Measurements from ENCODE around the gene GPLD1. TPM values are rescaled to one million over a fixed set of nuclear protein-coding genes. Genes with fewer than 3 reads are reported as not detected.

The GPLD1 gene
- total and polyA plus RNA-seq, 2 donors (not counting 1 experiment from before 2014, with no cell fraction given) = under 0.01 to 0.07 TPM

DNA sequence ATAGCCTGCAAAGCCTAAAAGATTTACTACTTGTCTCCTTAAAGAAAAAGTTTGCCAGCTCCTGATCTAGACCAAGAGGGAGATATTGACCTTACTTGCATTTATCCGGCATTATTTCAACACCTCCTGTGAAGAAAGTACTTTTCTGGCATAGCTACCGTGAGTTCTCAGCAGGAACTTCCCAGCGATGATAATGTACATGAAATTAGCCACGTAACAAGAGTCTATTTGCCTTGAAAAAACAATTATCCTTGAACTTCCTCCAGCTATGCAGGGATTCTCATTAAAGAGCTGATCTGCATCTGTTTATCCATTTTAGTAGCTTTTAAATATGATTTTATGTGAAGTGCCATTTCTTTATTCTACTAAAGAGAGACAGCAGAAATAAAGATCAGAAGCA is 47.1 kb upstream of the GPLD1 start:
- Histone ChIP-seq H3K27me3 (ENCODE audit: control insufficient read depth, insufficient read depth, low read length) (no peaks in the 10 kb centered on the region), H2AFZ (ENCODE audit: low read length) (no peak overlapping the region), H3K4me1 (ENCODE audit: control insufficient read depth, extremely low read depth, insufficient read depth, low read length) (no peaks in the 10 kb centered on the region), H3K4me2 (ENCODE audit: extremely low read depth, insufficient read depth, low read length) (no peak overlapping the region), H4K20me1 (ENCODE audit: control insufficient read depth, extremely low read depth, insufficient read depth, low read length) (no peaks in the 10 kb centered on the region), H3K36me3 (ENCODE audit: control insufficient read depth, insufficient read depth, low read length) (no peaks in the 10 kb centered on the region), H3K27ac (ENCODE audit: insufficient read depth, low read length) (no peak overlapping the region), H3K4me3 (replicated peaks in 1 of 4; ENCODE audit: control extremely low read depth in 1 of 4, insufficient read depth in 1 of 4, low read depth in 3 of 4, low read length in 4 of 4) (no peak overlapping the region), H3K9me3 (ENCODE audit: control insufficient read depth, insufficient read depth, low read depth, low read length) (no peaks in the 10 kb centered on the region), H3K9ac (ENCODE audit: insufficient read depth, low read length) (no peak overlapping the region), H3K79me2 (ENCODE audit: control insufficient read depth, insufficient read depth, low read length) (no peaks in the 10 kb centered on the region)
- no peak for DNase-seq (ENCODE audit: low read depth in 2 of 2)
- TF ChIP-seq EZH2 (IDR thresholded peaks at IDR 0.05; ENCODE audit: low read length, missing control alignments) = no peak
- TF ChIP-seq, protein P1, sequence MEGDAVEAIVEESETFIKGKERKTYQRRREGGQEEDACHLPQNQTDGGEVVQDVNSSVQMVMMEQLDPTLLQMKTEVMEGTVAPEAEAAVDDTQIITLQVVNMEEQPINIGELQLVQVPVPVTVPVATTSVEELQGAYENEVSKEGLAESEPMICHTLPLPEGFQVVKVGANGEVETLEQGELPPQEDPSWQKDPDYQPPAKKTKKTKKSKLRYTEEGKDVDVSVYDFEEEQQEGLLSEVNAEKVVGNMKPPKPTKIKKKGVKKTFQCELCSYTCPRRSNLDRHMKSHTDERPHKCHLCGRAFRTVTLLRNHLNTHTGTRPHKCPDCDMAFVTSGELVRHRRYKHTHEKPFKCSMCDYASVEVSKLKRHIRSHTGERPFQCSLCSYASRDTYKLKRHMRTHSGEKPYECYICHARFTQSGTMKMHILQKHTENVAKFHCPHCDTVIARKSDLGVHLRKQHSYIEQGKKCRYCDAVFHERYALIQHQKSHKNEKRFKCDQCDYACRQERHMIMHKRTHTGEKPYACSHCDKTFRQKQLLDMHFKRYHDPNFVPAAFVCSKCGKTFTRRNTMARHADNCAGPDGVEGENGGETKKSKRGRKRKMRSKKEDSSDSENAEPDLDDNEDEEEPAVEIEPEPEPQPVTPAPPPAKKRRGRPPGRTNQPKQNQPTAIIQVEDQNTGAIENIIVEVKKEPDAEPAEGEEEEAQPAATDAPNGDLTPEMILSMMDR (conservative IDR thresholded peaks at IDR 0.05 in 1 of 2, IDR thresholded peaks at IDR 0.05 in 1 of 2; ENCODE audit: low read depth in 1 of 2, low read length in 2 of 2) = no peak

GRCh38 chr6:24535210-24535609 is 45.8 kb upstream of the GPLD1 start:
- Histone ChIP-seq H3K36me3 (ENCODE audit: control insufficient read depth, insufficient read depth, low read length) (no peaks in the 10 kb centered on the region), H3K79me2 (ENCODE audit: control insufficient read depth, insufficient read depth, low read length) (no peaks in the 10 kb centered on the region), H3K4me2 (ENCODE audit: extremely low read depth, insufficient read depth, low read length) (no peak overlapping the region), H3K9ac (ENCODE audit: insufficient read depth, low read length) (no peak overlapping the region), H3K9me3 (ENCODE audit: control insufficient read depth, insufficient read depth, low read depth, low read length) (no peaks in the 10 kb centered on the region), H3K27ac (ENCODE audit: insufficient read depth, low read length) (no peak overlapping the region), H2AFZ (ENCODE audit: low read length) (no peak overlapping the region), H4K20me1 (ENCODE audit: control insufficient read depth, extremely low read depth, insufficient read depth, low read length) (no peaks in the 10 kb centered on the region), H3K4me3 (replicated peaks in 1 of 4; ENCODE audit: control extremely low read depth in 1 of 4, insufficient read depth in 1 of 4, low read depth in 3 of 4, low read length in 4 of 4) (no peak overlapping the region), H3K4me1 (ENCODE audit: control insufficient read depth, extremely low read depth, insufficient read depth, low read length) (no peaks in the 10 kb centered on the region), H3K27me3 (ENCODE audit: control insufficient read depth, insufficient read depth, low read length) (no peaks in the 10 kb centered on the region)
- no peak for DNase-seq (ENCODE audit: low read depth in 2 of 2)
- TF ChIP-seq, protein P1 (conservative IDR thresholded peaks at IDR 0.05 in 1 of 2, IDR thresholded peaks at IDR 0.05 in 1 of 2; ENCODE audit: low read depth in 1 of 2, low read length in 2 of 2) = no peak
- TF ChIP-seq EZH2 (IDR thresholded peaks at IDR 0.05; ENCODE audit: low read length, missing control alignments) = no peak

GRCh38 chr6:24534329-24534728 is 45.0 kb upstream of the GPLD1 start:
- Histone ChIP-seq H3K9me3 (ENCODE audit: control insufficient read depth, insufficient read depth, low read depth, low read length) (no peaks in the 10 kb centered on the region), H3K36me3 (ENCODE audit: control insufficient read depth, insufficient read depth, low read length) (no peaks in the 10 kb centered on the region), H3K27me3 (ENCODE audit: control insufficient read depth, insufficient read depth, low read length) (no peaks in the 10 kb centered on the region), H2AFZ (ENCODE audit: low read length) (no peak overlapping the region), H4K20me1 (ENCODE audit: control insufficient read depth, extremely low read depth, insufficient read depth, low read length) (no peaks in the 10 kb centered on the region), H3K4me1 (ENCODE audit: control insufficient read depth, extremely low read depth, insufficient read depth, low read length) (no peaks in the 10 kb centered on the region), H3K79me2 (ENCODE audit: control insufficient read depth, insufficient read depth, low read length) (no peaks in the 10 kb centered on the region), H3K9ac (ENCODE audit: insufficient read depth, low read length) (no peak overlapping the region), H3K4me3 (replicated peaks in 1 of 4; ENCODE audit: control extremely low read depth in 1 of 4, insufficient read depth in 1 of 4, low read depth in 3 of 4, low read length in 4 of 4) (no peak overlapping the region), H3K4me2 (ENCODE audit: extremely low read depth, insufficient read depth, low read length) (no peak overlapping the region), H3K27ac (ENCODE audit: insufficient read depth, low read length) (no peak overlapping the region)
- TF ChIP-seq, protein P1 (conservative IDR thresholded peaks at IDR 0.05 in 1 of 2, IDR thresholded peaks at IDR 0.05 in 1 of 2; ENCODE audit: low read depth in 1 of 2, low read length in 2 of 2) = no peak
- no peak for TF ChIP-seq EZH2 (IDR thresholded peaks at IDR 0.05; ENCODE audit: low read length, missing control alignments)
- DNase-seq (ENCODE audit: low read depth in 2 of 2) = no peak
